SK-N-SH (cell line): ENCODE data around the gene SCD5. TPM values are rescaled to one million over a fixed set of nuclear protein-coding genes. Genes with fewer than 3 reads are reported as not detected.

Source experiments
- CTCF ChIA-PET: fragments of 300-600, 350-600 bp; formaldehyde crosslinking; extraction: SDS; loops from one replicate; lab custom pipeline; 2021; lab: Yijun Ruan, JAX
- POLR2A ChIA-PET: fragments of 350-600 bp; sonication (Branson Sonifier 250); formaldehyde crosslinking; extraction: SDS; loops from one replicate; lab custom pipeline; 2020; ENCODE audit warnings: antibody characterized with exemption, inconsistent platforms; lab: Yijun Ruan, JAX
- DNase-seq: peaks from one replicate; pipeline ENCODE4 v3.0.0; 2012
- H2AFZ ChIP-seq: fragments of 200-600 bp; sonication (generic); 2 replicates; pipeline ENCODE4 v1.8.1; 2016; ENCODE audit warnings: antibody characterized with exemption, mild to moderate bottlenecking, low read depth
- H3F3A ChIP-seq: fragments of 200-600 bp; sonication (generic); replicated peaks from 2 replicates; pipeline ENCODE3; 2016; ENCODE audit warnings: antibody characterized with exemption, mild to moderate bottlenecking; ENCODE audit not compliant: insufficient read depth
- H3K27ac ChIP-seq, 2 experiments: fragments of 200-500 bp in 1 of 2; fragments of 200-600 bp in 1 of 2; sonication (Bioruptor generic) in 1 of 2; sonication (generic), shearing (Covaris generic) in 1 of 2; 2 replicates each; pipeline versions ENCODE4 v1.5.1 to v1.6.1; 2014 to 2016; ENCODE audit warnings: low read depth in 2 of 2, inconsistent platforms in 1 of 2, low read length in 1 of 2, mild to moderate bottlenecking in 1 of 2, mixed read lengths in 1 of 2
- H3K27me3 ChIP-seq: fragments of 200-600 bp; sonication (generic), shearing (Covaris generic); 2 replicates; pipeline ENCODE4 v1.6.1; 2016; ENCODE audit warnings: mixed run types; ENCODE audit not compliant: insufficient read depth
- H3K36me3 ChIP-seq, 2 experiments: fragments of 200-500 bp in 1 of 2; fragments of 200-600 bp in 1 of 2; sonication (Bioruptor generic) in 1 of 2; sonication (generic) in 1 of 2; replicated peaks in 1 of 2; 2 replicates each; pipeline versions ENCODE3 to v1.5.1; 2014 to 2016; ENCODE audit warnings: low read length in 1 of 2, mild to moderate bottlenecking in 1 of 2; ENCODE audit not compliant: insufficient read depth in 2 of 2, control insufficient read depth in 1 of 2
- H3K4me1 ChIP-seq, 2 experiments: fragments of 200-500 bp in 1 of 2; fragments of 200-600 bp in 1 of 2; sonication (Bioruptor generic) in 1 of 2; sonication (generic), shearing (Covaris generic) in 1 of 2; 2 replicates each; pipeline versions ENCODE4 v1.5.1 to v1.6.1; 2014 to 2016; ENCODE audit warnings: low read depth in 1 of 2, low read length in 1 of 2, mixed run types in 1 of 2; ENCODE audit not compliant: insufficient read depth in 2 of 2, control insufficient read depth in 1 of 2
- H3K4me2 ChIP-seq: fragments of 200-600 bp; sonication (generic), shearing (Covaris generic); 2 replicates; pipeline ENCODE4 v1.6.1; 2017; ENCODE audit warnings: mixed run types
- H3K4me3 ChIP-seq, 2 experiments: fragments of 200-500 bp in 1 of 2; fragments of 200-600 bp in 1 of 2; sonication (Bioruptor generic) in 1 of 2; sonication (generic), shearing (Covaris generic) in 1 of 2; 2 replicates each; pipeline versions ENCODE4 v1.5.1 to v1.8.1; 2014 to 2016; ENCODE audit warnings: low read depth in 2 of 2, inconsistent platforms in 1 of 2, low read length in 1 of 2, mild to moderate bottlenecking in 1 of 2, mixed read lengths in 1 of 2, moderate library complexity in 1 of 2
- H3K79me2 ChIP-seq: fragments of 200-600 bp; sonication (generic); 2 replicates; pipeline ENCODE4 v1.8.1; 2017; ENCODE audit warnings: mild to moderate bottlenecking; ENCODE audit not compliant: insufficient read depth
- H3K9ac ChIP-seq: fragments of 200-600 bp; sonication (generic); 2 replicates; pipeline ENCODE4 v1.6.1; 2017; ENCODE audit warnings: mixed run types
- H3K9me2 ChIP-seq: fragments of 200-600 bp; sonication (generic); 2 replicates; pipeline ENCODE4 v1.6.1; 2017; ENCODE audit warnings: mixed run types
- H3K9me3 ChIP-seq: fragments of 200-600 bp; sonication (generic); 2 replicates; pipeline ENCODE4 v1.6.1; 2017; ENCODE audit warnings: mixed run types, mild to moderate bottlenecking, moderate library complexity
- H4K20me1 ChIP-seq: fragments of 200-600 bp; sonication (generic); 2 replicates; pipeline ENCODE4 v1.6.1; 2017; ENCODE audit warnings: mild to moderate bottlenecking, mixed run types; ENCODE audit not compliant: insufficient read depth
- CHD2 ChIP-seq: fragments of 150-350 bp; IDR thresholded peaks from 2 replicates; pipeline ENCODE4 v1.6.1; 2018; ENCODE audit warnings: low read length; ENCODE audit not compliant: partially characterized antibody
- EP300 ChIP-seq, 2 experiments: IDR thresholded peaks; 2 replicates each; pipeline versions ENCODE4 v1.4.0 to v1.6.1; 2012; ENCODE audit warnings: borderline replicate concordance in 1 of 2, low read depth in 1 of 2, low read length in 1 of 2
- FOSL2 ChIP-seq: IDR thresholded peaks from 2 replicates; pipeline ENCODE4 v1.4.0; 2012; ENCODE audit warnings: low read depth, mild to moderate bottlenecking, moderate library complexity, borderline replicate concordance
- FOXJ3 ChIP-seq: sonication (generic); formaldehyde crosslinking; IDR thresholded peaks from 2 replicates; pipeline ENCODE4 v1.5.1; 2020; ENCODE audit warnings: mild to moderate bottlenecking, missing genetic modification reagents
- MEF2A ChIP-seq: IDR thresholded peaks from 2 replicates; pipeline ENCODE4 v1.4.0; 2012; ENCODE audit warnings: low read depth, borderline replicate concordance
- RAD21 ChIP-seq: IDR thresholded peaks from 2 replicates; pipeline ENCODE4 v1.6.1; 2012; ENCODE audit warnings: mild to moderate bottlenecking, low read length
- SMC3 ChIP-seq: IDR thresholded peaks from 2 replicates; pipeline ENCODE4 v1.6.1; 2012; ENCODE audit warnings: low read depth, low read length, improper control_type of control experiment
- TAF1 ChIP-seq: IDR thresholded peaks from 2 replicates; pipeline ENCODE4 v1.6.1; 2012; ENCODE audit warnings: low read depth, mild to moderate bottlenecking, low read length, moderate library complexity, borderline replicate concordance
- TCF12 ChIP-seq: IDR thresholded peaks from 2 replicates; pipeline ENCODE4 v1.4.0; 2012
- TEAD4 ChIP-seq: IDR thresholded peaks from 2 replicates; pipeline ENCODE4 v1.4.0; 2012; ENCODE audit warnings: mild to moderate bottlenecking, borderline replicate concordance; ENCODE audit not compliant: insufficient read depth
- YY1 ChIP-seq: IDR thresholded peaks from 2 replicates; pipeline ENCODE4 v1.4.0; 2012; ENCODE audit warnings: low read depth, mild to moderate bottlenecking
- WGBS: methylation state at CpG from one replicate; pipeline ENCODE4 v1.1.6; 2017; ENCODE audit warnings: low lambda C conversion rate; 5-methylcytosine and 5-hydroxymethylcytosine counted together
- polyA plus RNA-seq, 3 experiments: library from polyadenylated mRNA; depleted of rRNA; stranded (reverse); fragments of >200 nt; gene quantifications; 2 replicates each; pipeline ENCODE4 v1.2.3, GENCODE V29; 2012
- TF ChIP-seq, protein P1 (sequence below): fragments of 150-350 bp; IDR thresholded peaks from 2 replicates; pipeline ENCODE4 v1.6.1; 2016; ENCODE audit warnings: mild to moderate bottlenecking, low read depth, low read length
- TF ChIP-seq, protein P2 (sequence below): IDR thresholded peaks from 2 replicates; pipeline ENCODE4 v1.4.0; 2012; ENCODE audit warnings: low read depth, borderline replicate concordance
- TF ChIP-seq, protein P3 (sequence below): IDR thresholded peaks from 2 replicates; pipeline ENCODE4; 2012
- TF ChIP-seq, protein P4 (sequence below): fragments of 200-600 bp; sonication (generic); IDR thresholded peaks from 2 replicates; pipeline ENCODE4 v1.6.1; 2017; ENCODE audit warnings: antibody characterized with exemption, mild to moderate bottlenecking, moderate library complexity
- TF ChIP-seq, protein P5 (sequence below): IDR thresholded peaks from 2 replicates; pipeline ENCODE4 v1.6.1; 2012; ENCODE audit warnings: mild to moderate bottlenecking, low read depth, low read length, moderate library complexity

Gene SCD5
- polyA plus RNA-seq, 1 of the 3 experiments (the other 2 are of a cell fraction) = 23.7 TPM

- Histone ChIP-seq H4K20me1 (no peaks in the 10 kb centered on the region), H3K27me3 (no peaks in the 10 kb centered on the region), H3K9me3 (no peaks in the 10 kb centered on the region), H3K9ac (no peak overlapping the region), H3K4me1 (peaks cover 0 to 5% of the 10 kb centered on the region in 2 experiments; a peak in 1 of 4 replicates), H3K79me2 (peaks cover 3% of the 10 kb centered on the region; the same call in 1 of the 2 replicates), H3K9me2 (no peaks in the 10 kb centered on the region), H3K36me3 (no peaks in the 10 kb centered on the region), H3K27ac (no peak overlapping the region), H3F3A (peaks cover 5% of the 10 kb centered on the region), H3K4me2 (no peak overlapping the region), H3K4me3 (no peak overlapping the region), H2AFZ (no peak overlapping the region)
- DNase-seq = no peak
- ChIA-PET CTCF (interaction anchor here (0.6 to 9.1 kb wide), 7 partner anchors 26 to 341 kb away, joined by 3 to 89 read pairs (median 3); no protein-coding TSS in a partner anchor), POLR2A (no interaction called here)
- TF ChIP-seq, protein P1, sequence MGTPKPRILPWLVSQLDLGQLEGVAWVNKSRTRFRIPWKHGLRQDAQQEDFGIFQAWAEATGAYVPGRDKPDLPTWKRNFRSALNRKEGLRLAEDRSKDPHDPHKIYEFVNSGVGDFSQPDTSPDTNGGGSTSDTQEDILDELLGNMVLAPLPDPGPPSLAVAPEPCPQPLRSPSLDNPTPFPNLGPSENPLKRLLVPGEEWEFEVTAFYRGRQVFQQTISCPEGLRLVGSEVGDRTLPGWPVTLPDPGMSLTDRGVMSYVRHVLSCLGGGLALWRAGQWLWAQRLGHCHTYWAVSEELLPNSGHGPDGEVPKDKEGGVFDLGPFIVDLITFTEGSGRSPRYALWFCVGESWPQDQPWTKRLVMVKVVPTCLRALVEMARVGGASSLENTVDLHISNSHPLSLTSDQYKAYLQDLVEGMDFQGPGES = no peak
- TF ChIP-seq FOSL2 (no peak), CHD2 (no peak), MEF2A (no peak), EP300 (IDR thresholded peaks at IDR 0.05; ENCODE audit: borderline replicate concordance in 1 of 2, low read depth in 1 of 2, low read length in 1 of 2) (no peak)
- 57% methylated on average over 2 of the region's 2 CpGs for WGBS
Measured at GRCh38 chr4:82802911-82803310, 4.3 kb upstream of the SCD5 start.

GRCh38 chr4:82801910-82802521 is 3.4 kb upstream of the SCD5 start:
- Histone ChIP-seq H3K4me1 (peaks cover under 1 to 11% of the 10 kb centered on the region in 2 experiments; a peak in 1 of 4 replicates), H2AFZ (no peak overlapping the region), H3K79me2 (peaks cover 11% of the 10 kb centered on the region), H3K4me3 (no peak overlapping the region; a peak in 1 of 4 replicates), H4K20me1 (peaks cover under 1% of the 10 kb centered on the region; the same call in 1 of the 2 replicates), H3K4me2 (no peak overlapping the region), H3K9ac (no peak overlapping the region), H3K36me3 (no peaks in the 10 kb centered on the region), H3F3A (peaks cover 7% of the 10 kb centered on the region), H3K9me2 (no peaks in the 10 kb centered on the region), H3K9me3 (no peaks in the 10 kb centered on the region), H3K27ac (no peak overlapping the region), H3K27me3 (no peaks in the 10 kb centered on the region)
- WGBS = 49% methylated on average over 3 of the region's 3 CpGs
- DNase-seq = peak; percentile 47
- ChIA-PET CTCF (interaction anchor here (0.7 to 9.1 kb wide), 14 partner anchors 10 to 340 kb away, joined by 3 to 89 read pairs (median 4); no protein-coding TSS in a partner anchor), POLR2A (no interaction called here)
- TF ChIP-seq, protein P2, sequence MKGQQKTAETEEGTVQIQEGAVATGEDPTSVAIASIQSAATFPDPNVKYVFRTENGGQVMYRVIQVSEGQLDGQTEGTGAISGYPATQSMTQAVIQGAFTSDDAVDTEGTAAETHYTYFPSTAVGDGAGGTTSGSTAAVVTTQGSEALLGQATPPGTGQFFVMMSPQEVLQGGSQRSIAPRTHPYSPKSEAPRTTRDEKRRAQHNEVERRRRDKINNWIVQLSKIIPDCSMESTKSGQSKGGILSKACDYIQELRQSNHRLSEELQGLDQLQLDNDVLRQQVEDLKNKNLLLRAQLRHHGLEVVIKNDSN = no peak
- TF ChIP-seq, protein P3, sequence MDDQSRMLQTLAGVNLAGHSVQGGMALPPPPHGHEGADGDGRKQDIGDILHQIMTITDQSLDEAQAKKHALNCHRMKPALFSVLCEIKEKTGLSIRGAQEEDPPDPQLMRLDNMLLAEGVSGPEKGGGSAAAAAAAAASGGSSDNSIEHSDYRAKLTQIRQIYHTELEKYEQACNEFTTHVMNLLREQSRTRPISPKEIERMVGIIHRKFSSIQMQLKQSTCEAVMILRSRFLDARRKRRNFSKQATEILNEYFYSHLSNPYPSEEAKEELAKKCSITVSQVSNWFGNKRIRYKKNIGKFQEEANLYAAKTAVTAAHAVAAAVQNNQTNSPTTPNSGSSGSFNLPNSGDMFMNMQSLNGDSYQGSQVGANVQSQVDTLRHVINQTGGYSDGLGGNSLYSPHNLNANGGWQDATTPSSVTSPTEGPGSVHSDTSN = no peak
- TF ChIP-seq, protein P4, sequence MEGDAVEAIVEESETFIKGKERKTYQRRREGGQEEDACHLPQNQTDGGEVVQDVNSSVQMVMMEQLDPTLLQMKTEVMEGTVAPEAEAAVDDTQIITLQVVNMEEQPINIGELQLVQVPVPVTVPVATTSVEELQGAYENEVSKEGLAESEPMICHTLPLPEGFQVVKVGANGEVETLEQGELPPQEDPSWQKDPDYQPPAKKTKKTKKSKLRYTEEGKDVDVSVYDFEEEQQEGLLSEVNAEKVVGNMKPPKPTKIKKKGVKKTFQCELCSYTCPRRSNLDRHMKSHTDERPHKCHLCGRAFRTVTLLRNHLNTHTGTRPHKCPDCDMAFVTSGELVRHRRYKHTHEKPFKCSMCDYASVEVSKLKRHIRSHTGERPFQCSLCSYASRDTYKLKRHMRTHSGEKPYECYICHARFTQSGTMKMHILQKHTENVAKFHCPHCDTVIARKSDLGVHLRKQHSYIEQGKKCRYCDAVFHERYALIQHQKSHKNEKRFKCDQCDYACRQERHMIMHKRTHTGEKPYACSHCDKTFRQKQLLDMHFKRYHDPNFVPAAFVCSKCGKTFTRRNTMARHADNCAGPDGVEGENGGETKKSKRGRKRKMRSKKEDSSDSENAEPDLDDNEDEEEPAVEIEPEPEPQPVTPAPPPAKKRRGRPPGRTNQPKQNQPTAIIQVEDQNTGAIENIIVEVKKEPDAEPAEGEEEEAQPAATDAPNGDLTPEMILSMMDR = peak; percentile 77
- TF ChIP-seq SMC3 = peak; percentile 75
- TF ChIP-seq YY1 = no peak
- no peak for TF ChIP-seq TEAD4
- TF ChIP-seq TAF1 = no peak
- TF ChIP-seq, protein P5, sequence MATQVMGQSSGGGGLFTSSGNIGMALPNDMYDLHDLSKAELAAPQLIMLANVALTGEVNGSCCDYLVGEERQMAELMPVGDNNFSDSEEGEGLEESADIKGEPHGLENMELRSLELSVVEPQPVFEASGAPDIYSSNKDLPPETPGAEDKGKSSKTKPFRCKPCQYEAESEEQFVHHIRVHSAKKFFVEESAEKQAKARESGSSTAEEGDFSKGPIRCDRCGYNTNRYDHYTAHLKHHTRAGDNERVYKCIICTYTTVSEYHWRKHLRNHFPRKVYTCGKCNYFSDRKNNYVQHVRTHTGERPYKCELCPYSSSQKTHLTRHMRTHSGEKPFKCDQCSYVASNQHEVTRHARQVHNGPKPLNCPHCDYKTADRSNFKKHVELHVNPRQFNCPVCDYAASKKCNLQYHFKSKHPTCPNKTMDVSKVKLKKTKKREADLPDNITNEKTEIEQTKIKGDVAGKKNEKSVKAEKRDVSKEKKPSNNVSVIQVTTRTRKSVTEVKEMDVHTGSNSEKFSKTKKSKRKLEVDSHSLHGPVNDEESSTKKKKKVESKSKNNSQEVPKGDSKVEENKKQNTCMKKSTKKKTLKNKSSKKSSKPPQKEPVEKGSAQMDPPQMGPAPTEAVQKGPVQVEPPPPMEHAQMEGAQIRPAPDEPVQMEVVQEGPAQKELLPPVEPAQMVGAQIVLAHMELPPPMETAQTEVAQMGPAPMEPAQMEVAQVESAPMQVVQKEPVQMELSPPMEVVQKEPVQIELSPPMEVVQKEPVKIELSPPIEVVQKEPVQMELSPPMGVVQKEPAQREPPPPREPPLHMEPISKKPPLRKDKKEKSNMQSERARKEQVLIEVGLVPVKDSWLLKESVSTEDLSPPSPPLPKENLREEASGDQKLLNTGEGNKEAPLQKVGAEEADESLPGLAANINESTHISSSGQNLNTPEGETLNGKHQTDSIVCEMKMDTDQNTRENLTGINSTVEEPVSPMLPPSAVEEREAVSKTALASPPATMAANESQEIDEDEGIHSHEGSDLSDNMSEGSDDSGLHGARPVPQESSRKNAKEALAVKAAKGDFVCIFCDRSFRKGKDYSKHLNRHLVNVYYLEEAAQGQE = no peak
- no peak for TF ChIP-seq FOXJ3
- no peak for TF ChIP-seq TCF12
- peak; percentile 80 for TF ChIP-seq RAD21
- TF ChIP-seq, protein P1 = no peak
